GM21737 (cell line): ENCODE measurements around the gene THSD7A.
"Not testable (repeated sequence)": the region's sequence is repeated elsewhere in the genome, so short reads cannot be mapped to it uniquely, and the experiment has no call there.

ENCODE experiments used
- ATAC-seq: cut with Tn5 transposase; IDR thresholded peaks from one replicate; pipeline ENCODE4 v1.9.1; 2021; ENCODE audit warnings: mild to moderate bottlenecking, moderate library complexity; ENCODE audit not compliant: unreplicated experiment

Gene THSD7A

DNA sequence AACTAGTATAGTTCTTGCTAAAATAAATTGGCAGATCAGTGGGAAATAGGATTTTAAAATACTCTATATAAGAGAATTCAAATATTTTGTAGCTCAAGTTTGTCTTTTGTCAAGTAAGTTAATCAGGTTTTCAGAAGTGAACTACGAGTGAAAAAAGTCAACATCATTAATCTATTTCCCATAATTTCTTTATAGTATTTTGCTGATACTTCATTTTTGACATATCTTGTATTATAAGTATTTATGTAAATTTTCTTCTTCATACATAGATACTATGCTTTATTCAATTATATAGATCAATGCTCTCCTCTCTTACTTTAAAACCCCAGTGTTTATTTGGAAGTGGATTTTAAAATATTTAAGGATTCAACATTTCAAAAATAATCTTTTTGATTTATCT is 360.7 kb downstream of the THSD7A start:
- ATAC-seq: no peak

DNA sequence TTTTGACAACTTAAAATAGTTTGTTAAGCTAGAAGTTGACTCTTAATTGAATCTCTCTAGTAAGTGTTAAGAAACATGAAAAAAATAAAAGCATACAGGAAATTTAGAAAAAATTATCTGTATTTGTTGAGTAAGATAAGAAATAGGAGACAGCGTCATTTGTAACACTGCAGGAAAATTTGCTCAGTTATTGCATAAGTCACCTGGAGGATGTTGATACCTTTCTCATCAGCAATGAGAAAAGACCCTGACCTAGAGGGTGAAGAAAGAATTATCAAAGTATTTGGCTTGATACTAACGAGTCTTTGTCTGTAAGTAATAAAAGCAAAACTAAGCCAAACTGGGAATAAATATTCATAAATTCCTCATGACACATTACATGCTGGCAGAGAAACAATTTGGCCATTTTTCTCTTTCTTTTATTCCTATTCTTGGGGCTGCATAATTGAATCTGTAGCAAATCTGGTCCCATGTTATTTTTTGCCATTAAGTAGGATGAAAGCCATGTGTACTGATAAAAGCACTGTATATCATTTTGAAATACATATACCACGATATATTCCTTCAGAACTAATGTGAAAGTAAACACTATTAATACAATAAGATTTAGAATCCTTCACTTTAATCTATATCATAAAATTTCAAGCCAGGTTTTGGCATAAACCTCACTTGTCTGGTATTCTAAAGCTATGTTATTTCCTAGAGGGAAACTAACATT is 362.8 kb downstream of the THSD7A start:
- no peak for ATAC-seq

DNA sequence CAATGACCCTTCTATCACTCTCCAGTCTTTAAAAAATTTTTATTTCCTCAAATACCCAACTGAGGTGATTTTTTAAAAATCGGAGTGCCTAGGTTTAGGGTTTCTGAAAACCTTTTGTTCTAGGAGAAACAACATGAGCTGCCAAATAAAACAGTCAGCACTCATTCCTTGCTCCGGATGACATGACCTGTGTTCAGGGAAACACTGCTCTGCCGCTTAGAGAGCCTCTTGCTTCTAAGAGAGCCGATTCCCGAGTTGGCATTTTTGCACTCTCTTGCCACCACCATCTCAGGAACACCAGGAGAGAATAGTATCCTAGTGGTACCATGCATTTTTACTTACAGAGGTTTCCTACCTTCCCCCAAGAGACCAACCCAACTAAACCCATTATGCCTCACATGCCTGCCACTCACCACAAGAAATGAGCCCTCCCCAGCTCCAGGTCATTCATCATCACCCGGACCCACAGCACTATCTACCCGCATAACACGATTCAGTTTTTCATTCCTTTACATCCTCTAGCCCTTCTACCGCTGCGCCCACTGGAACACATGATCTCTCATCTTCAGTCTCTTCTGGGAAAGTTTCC is 365.4 kb downstream of the THSD7A start:
- ATAC-seq: no peak

DNA sequence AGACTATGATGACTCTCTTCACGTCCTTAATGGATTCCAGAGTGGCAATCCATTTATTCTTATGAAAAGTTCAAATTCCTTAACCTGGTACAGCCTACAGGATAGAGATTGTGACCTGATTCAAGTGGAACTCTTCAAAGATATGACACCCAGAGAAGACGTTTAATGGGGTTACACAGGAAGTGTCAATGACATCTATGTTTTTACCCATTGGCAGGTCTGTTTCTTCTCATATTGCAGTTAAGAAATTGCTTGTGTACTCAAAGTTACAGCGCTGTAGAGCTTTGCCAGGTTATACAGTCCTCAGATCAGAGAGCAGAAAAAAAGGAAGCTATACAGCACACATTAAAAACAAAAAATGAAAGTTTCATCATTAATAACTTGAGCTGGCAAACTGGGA is 367.4 kb downstream of the THSD7A start:
- no peak for ATAC-seq

DNA sequence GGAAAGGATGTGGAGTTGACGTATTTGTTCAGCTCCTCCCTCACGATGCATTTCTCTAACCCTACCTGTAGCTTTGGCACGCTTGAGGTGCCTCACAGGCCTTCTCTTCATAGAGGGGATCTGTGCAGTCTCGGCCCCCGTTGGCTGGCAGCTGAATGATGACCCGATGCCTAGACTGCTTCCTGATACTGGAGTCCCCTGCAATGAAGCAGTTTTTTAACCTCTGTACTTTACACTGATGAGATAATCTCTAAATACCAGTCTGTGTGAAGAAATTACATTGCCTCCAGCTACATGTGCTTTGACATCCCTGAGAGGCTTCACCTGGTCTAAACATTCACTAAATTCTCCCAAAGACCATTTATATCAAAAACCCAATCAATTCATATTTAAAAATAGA is 370.1 kb downstream of the THSD7A start:
- no peak for ATAC-seq

DNA sequence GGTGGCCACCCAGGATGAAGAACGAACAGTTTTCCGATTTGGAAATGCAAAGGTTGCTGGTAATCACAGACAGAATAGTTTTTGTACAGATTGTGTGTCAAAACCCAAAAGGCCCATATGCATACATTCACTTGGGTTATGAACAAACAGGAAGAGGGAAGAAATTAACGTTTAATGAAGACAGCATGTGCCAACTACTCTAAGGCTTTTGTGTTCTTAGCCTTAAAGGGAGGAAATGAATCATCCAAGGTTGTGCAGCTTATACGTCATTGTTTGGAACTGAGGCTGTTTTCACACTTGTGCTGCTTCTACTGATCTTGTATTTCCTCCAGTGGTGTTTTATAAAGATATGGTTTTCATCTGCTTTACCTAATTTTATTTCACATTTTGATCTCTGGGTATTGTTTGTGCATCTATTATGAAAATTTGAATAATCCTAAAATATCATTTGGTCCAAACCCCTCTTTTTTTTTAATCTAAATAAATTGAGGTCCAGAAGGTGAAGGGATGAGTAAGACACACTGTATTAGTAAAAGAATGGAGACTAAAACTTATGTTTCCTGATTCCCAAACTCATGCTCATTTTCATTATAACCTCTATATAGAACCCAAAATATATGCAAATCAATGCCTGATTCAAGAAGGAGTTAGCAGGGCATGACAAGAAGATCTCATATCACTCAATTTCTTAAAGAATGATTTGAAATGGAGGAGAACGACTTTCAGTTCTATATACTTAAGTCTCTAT is 373.1 kb downstream of the THSD7A start:
- no peak for ATAC-seq

DNA sequence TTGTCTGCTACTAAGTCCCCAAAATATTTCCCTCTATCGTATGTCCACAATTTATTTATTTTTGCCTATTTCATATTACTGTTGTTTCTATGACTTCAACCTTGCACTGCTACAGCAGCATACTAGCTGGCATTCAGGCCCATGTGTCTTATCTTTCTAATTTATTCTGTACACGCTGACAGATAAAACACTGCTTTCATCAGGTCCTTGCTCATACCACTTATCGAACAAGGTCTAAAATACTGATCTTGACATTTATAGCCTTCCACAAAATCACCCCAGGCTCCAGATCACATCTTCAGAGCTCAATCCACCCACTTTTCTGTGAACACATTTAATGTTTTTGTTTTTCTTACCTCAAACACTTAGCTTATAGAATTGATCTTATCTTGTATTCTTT is 374.6 kb downstream of the THSD7A start:
- no peak for ATAC-seq

DNA sequence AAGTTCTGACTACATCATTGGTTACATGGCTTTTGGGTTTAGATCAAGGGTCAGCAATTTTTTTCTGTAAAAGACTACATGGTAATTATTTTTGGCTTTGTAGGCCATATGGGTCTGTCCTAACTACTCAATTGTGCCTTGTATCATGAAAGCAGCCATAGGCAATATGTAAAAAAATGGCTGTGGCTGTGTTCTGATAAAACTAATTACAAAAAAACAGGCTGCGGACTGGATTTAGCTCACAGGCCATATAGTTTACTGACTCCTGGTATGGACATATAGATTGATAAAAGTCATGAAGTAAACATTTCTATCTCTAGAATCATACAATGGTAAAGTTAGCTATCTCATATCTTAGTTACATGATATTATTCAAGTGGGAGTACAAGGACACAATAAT is 375.4 kb downstream of the THSD7A start:
- no peak for ATAC-seq

DNA sequence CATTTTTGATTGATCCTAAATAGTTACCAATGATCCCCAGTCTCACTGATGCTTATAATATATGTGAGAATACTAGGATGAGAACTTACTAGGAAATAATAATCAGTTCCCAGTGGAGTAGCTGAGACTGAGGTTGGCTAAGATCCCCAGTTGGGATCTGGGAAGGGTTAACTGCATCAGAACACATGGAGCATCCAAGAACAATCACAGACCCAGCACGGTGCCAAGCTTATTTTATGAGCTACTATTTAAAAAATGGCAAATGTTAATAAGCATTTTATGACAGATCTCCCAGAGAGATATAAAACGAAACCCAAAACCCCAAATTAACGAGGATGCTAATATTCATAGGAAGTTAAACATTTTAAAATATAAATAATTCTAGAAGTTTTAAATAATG is 379.5 kb downstream of the THSD7A start:
- ATAC-seq: no peak

DNA sequence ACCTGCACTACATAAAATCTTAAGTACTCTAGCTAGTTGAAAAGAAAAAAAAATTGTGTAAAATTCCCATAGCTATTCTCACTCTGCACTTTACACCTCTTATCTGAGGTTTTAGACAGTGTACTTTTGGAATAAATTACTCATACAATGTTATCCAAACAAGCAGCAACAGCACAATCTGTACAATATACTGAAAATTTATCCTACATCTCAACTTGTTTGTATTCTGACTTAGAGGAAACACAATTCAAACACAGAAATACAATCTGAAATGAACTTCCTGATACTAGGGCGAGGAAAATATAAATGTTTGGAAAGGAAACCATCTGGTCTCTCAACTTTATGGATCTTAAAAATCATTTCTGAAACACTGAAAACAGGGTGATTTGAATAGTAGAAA is 381.7 kb downstream of the THSD7A start:
- ATAC-seq: no peak

DNA sequence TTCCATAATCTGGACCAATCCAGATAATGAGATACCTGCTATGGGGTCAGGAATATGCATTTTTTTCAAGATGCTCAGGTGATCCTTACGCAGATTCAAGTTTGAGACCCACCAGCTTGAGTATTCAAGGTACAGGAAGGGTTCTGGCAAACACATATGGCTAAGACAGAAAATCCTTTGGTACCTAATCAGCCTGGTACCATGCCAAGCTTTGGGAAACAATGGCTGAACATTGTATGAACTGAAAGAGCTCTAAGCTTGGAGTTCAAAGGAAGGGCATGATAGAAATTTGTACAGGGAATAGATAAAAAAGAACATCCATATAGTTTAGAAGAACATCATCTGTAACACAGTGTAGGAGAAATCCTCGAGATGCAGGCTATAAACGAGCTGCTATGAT is 382.7 kb downstream of the THSD7A start:
- no peak for ATAC-seq

DNA sequence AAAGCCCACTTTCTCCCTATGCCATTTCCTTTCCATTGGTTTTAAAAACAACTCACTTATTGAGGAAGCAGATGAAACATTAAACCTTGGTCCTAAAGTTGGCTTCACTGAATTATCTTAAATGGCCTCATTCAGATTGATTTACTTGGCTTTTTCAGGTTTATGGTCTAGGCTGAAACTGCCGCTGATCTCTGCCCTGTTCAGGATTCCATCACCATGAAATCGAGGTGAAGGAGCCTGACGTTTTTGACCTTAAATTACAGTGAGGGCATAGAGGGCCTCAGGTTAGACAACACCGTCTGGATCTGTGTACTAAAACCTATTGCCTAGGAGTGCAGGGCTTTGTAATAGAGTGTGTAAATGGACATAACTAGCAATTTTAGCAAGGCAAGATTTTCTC is 383.7 kb downstream of the THSD7A start:
- no peak for ATAC-seq

DNA sequence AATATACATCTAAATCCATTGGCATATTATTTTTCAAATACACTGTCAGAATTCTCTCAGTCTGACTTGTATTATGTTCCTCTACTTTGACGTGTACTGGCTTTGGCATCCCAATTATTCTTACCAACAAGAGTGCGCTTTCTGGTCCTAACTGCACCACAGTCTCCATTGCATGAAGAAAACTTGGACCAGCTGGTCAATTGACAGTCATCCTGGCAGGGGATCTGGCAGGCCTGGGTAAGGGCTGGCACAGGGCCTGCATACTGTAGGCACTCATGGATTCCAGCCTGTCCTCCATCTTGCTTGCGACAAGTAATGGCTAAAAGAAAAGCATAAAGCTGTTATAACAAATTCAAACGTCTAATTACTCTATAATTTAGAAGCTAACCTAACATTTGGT is 384.9 kb downstream of the THSD7A start:
- no peak for ATAC-seq

DNA sequence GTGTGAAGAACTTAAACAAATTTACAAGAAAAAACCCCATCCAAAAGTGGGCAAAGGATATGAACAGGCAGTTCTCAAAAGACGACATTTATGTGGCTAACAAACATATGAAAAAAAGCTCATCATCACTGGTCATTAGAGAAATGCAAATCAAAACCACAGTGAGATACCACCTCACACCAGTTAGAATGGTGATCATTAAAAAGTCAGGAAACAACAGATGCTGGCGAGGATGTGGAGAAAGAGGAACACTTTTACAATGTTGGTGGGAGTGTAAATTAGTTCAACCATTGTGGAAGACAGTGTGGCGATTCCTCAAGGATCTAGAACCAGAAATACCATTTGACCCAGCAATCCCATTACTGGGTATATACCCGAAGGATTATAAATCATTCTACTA is 388.1 kb downstream of the THSD7A start:
- ATAC-seq: not testable (repeated sequence)

DNA sequence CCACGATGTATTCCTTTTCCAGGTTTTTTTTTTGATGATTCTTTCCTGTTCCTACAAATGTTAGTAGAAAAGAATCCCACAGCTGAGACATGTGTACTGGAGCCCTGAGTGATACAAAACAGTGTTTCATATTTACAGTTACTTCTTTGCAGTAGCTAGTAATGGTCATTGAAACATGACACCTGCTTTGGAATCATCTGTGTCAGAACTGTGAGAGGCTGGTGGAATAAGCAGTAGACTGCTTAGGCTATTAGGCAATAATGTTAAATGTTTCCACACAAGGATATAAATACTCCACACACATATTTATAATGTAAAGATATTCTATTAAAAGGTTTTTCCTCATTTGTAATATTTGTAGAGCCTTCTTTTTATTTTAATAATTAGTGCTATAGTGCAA is 394.0 kb downstream of the THSD7A start:
- ATAC-seq: no peak

DNA sequence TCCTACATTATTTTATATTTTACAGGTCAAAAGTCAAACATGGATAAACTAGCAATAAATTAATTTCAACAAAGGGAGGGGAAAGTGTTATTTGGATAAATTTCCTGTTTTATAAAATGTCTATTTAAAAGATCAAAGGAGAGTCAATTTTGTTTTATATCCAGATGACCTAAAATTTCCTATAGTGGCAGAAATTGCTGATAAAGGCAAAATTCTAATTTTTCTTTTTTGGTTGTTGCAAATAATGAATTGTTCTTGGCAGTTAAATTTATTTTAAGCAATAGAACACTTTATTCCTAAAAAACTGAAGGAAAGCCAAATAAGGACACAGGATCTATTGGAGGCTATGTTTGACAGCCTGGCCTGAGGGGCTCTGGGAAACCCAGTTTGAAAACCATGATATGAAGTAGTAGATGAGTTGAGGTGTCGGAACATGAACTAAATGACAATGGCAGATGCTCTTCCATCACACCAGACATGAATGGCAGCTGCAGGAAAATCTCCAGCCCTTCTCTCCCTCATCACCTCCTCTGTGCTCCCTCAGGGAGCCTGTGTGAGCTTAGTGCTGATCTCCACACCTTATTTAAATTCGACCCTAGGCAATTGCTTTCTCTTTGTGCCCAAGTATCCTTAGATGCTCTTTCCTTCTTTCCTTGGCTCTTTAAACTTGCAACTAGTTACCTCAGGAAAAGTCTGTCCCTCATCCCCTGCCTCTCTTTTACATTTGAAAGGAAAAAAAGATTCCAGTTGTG is 395.0 kb downstream of the THSD7A start:
- ATAC-seq: no peak

DNA sequence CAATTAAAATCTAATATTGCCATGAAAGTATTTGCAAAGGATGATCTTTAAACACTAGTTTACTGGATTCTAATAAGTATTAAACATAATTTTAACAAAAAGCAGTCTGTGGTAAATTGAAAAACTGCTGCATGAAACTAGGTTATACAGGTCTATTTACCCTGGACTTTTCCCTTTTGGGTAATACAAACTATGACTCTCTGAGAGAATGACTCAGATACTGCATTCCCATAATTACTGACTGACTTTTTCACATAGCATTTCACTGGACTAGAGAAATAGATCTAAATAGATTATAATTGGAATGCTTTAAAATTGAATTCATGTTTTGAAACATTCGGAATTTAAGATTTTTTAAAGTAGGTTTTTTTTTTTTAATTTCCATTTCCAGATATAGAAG is 395.7 kb downstream of the THSD7A start:
- no peak for ATAC-seq

DNA sequence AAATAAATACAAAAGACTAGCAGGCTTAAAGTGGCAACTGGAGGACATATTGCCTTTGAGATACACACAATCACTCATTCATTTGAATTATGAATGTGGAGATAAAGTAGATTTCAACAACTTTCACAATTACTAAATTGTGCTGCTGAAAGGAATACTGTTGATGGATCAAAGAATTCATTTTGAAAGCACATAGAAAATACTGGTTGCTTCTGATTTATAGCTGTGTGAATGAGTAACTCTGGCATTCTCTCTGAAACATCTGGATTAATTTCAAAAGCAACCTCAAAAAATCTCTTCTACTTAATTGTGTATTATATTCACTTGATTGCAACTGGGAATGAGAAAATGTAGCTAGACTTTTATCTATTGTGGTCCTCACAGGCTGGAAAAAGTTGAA is 397.6 kb downstream of the THSD7A start:
- no peak for ATAC-seq

DNA sequence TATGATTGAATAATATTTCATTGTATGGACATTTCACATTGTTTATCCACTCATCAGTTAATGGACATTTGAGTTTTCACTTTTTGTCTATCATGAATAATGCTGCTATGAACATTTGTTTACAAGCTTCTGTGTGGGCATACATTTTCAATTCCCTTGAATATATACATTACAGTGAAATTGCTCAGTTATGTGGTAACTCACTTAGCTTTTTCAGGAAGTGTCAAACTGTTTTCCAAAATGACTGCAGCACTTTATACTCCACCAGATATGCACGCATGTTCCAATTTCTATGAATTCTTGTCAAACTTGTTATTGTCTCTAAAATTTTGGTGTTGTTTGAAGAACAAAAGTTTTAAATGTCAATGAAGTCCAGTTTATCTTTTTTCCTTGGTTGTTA is 401.2 kb downstream of the THSD7A start:
- no peak for ATAC-seq

DNA sequence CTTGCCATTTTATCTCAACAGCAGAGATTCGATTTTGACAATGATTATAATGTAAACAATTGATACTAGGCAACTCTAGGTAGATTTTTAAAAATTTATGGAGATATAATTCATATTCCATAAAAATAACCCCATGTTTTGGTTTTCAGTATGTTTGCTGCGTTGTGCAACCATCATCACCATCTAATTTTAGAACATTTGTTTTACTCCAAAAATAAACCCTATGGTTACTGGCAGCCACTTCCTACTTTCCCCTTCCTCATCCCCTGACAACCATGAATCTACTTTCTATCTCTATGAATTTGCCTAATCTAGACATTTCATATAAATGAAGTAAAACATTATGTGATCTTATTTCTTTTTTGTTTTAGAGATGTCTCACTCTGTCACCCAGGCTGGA is 401.9 kb downstream of the THSD7A start:
- no peak for ATAC-seq

DNA sequence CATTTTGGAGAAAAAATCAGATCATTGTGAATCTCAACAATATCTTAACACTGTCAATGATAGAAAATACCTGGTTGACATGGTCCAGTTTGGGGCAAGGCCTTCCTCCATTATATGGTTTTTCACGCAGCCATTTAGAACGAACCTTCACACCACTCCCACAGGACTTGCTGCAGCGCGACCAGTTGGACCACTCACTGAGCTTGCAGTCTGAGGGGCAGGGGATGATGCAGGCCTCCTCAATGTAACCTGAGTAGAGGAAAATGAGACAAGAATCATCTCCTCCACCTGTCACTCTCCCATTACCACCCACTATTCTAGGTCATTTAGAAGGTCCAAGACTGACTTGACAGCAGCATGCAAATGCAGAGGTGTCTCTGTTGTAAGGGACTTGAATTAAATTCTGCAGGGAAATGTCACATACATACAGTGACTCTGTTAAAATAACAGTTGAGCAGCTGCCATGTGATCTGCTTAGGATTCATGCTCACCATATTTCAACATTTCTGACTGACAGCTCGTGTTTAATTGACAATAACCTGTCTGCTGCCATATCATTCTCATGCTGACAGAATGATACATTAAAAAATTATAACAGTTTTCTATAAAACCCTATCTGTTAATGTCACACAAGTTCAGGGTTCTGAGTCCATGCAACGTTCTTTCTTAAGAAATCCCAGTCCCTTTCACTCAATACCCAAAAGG is 403.0 kb downstream of the THSD7A start:
- no peak for ATAC-seq
